Right lung (tissue), 5 donors: ENCODE measurements around the gene TBX4. TPM values are rescaled to one million over a fixed set of nuclear protein-coding genes. Genes with fewer than 3 reads are reported as not detected.
A peak's percentile ranks its signal among the peaks of the same experiment; 100 is the strongest.

Source experiments
- DNase-seq, 2 donors: peaks; one replicate each; pipeline ENCODE4 v3.0.0-alpha.2; 2013
- polyA plus RNA-seq, 5 donors: library from polyadenylated mRNA; unstranded; fragments of 120-200 nt; gene quantifications; one replicate each; pipeline versions ENCODE4 v1.2.1 to v1.2.3, GENCODE V29; 2013; ENCODE audit warnings: inconsistent platforms in 1 of 5, low replicate concordance in 1 of 5; ENCODE audit not compliant: insufficient read length in 5 of 5, insufficient read depth in 1 of 5

TBX4 gene
- polyA plus RNA-seq, 5 donors, result 152 to 204 (median 165) TPM

- peak in 1 of 2 donors; percentile 38 for DNase-seq
These were observed 503 bp upstream of the TBX4 start for GRCh38 chr17:61451538-61452300.

- DNase-seq, result peak in 1 of 2 donors; percentile 30
These were observed 1.6 kb downstream of the TBX4 start for GRCh38 chr17:61453566-61454380.

GRCh38 chr17:61454381-61455323 is 2.4 kb downstream of the TBX4 start:
- DNase-seq, result no peak

- peak in 1 of 2 donors; percentile 41 for DNase-seq
These were observed 3.3 kb downstream of the TBX4 start for GRCh38 chr17:61455324-61456060.

- peak; percentile 40 to 47 for DNase-seq
These were observed 3.9 kb downstream of the TBX4 start for GRCh38 chr17:61456061-61456681.

- no peak for DNase-seq
These were observed 4.5 kb downstream of the TBX4 start for GRCh38 chr17:61456688-61457225.

GRCh38 chr17:61457226-61457983 is 5.2 kb downstream of the TBX4 start:
- no peak for DNase-seq

- DNase-seq, result no peak
These were observed 5.8 kb downstream of the TBX4 start for GRCh38 chr17:61458000-61458399.

GRCh38 chr17:61458421-61459141 is 6.4 kb downstream of the TBX4 start:
- peak in 1 of 2 donors; percentile 30 for DNase-seq

GRCh38 chr17:61459142-61459809 is 7.1 kb downstream of the TBX4 start:
- DNase-seq, result no peak

GRCh38 chr17:61459939-61460718 is 7.9 kb downstream of the TBX4 start:
- DNase-seq, result no peak

GRCh38 chr17:61460796-61461585 is 8.8 kb downstream of the TBX4 start:
- peak; percentile 89 to 95 for DNase-seq

- no peak for DNase-seq
These were observed 9.4 kb downstream of the TBX4 start for GRCh38 chr17:61461586-61461966.

GRCh38 chr17:61461967-61462718 is 9.9 kb downstream of the TBX4 start:
- peak; percentile 67 to 80 for DNase-seq

GRCh38 chr17:61462719-61463315 is 10.6 kb downstream of the TBX4 start:
- DNase-seq, result no peak
